NCI-H2171 treated with DMSO at 0.1 percent for 48 hours (cell line): Measurements from ENCODE around the gene EMC10.
"Not testable (repeated sequence)": the region's sequence is repeated elsewhere in the genome, so short reads cannot be mapped to it uniquely, and the experiment has no call there.

Experiments
- DNase-seq: peaks from one replicate; lab custom pipeline; 2025; lab: John Stamatoyannopoulos, UW

Gene EMC10

DNA sequence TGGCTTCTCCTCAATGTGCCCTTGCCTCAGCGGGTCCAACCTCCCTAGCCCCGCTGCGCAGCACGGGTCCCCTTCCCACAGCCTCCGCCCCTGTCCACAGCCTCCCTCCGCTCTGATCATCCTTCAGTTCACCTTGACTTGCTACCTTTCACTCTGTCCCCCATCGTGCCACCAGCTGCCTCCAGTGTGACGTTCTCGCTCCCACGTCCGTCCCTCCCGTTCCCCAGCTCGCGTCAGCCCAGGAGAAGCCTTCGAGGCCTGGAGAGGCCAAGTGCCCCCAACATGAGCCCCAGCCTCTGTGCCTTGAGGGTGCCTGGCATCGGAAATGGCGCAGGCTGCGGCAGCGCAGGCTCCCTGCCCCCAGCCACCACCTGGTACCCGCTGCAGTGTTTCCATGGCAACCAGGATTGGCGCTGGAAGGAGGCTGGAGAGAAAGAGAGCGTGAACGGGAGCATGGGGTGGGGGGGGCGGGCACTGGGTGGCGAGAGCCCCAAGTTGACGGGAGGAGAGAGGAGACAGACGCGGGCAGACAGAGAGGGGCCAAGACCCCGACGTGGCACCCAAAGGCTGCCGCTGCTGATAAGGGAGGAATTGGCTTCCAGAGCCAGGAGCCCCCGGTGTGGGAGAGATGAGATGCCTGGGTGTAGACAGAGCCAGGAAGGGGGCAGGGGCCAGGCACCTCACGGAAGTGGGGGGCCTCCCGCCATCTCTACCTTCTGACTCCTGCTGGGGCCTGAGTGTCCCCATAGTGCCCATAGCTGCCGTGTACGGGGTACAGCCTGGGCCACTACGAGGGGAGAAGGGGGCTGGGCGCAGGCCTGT, 38.2 kb downstream of the EMC10 start:
- DNase-seq = peak; percentile 81

DNA sequence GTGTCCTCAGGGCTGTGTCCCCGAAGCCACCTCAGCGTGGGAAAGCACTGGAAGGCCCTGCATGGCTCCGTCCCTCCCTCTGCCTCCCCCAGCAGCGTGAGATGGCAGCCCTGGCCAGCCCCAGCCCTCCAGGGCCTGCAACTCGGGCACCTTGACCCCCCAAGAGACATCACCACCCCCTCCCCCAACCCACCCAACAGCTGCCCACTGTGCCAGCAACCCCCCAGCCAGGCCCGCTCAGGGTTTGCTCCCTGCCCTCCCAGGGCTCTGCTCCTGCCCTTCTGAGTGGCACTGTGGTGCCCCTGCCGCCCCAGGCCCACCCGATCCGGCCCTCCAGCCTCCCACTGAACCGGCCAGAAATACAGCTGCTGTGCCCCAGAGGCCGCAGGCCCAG, 38.9 kb downstream of the EMC10 start:
- no peak for DNase-seq

DNA sequence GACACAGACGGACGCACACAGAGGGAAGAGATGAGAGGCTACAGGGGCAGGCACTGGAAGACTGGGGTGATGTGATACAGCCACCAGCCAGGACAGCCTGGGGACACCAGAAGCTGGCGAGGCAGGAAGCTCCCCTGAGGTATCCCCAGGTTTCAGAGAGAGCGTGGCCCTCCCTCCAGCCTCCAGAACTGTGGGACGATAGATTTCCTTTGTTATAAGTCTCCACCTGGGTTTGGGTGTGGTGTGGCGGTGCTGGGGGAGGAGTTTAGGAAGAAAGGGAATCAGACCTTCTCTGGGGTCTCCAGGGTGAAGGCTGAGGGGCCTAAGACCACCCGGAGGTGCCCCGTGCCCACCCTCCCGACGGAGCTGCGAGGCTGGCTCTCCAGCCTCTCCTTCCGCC, 40.1 kb downstream of the EMC10 start:
- DNase-seq = no peak

DNA sequence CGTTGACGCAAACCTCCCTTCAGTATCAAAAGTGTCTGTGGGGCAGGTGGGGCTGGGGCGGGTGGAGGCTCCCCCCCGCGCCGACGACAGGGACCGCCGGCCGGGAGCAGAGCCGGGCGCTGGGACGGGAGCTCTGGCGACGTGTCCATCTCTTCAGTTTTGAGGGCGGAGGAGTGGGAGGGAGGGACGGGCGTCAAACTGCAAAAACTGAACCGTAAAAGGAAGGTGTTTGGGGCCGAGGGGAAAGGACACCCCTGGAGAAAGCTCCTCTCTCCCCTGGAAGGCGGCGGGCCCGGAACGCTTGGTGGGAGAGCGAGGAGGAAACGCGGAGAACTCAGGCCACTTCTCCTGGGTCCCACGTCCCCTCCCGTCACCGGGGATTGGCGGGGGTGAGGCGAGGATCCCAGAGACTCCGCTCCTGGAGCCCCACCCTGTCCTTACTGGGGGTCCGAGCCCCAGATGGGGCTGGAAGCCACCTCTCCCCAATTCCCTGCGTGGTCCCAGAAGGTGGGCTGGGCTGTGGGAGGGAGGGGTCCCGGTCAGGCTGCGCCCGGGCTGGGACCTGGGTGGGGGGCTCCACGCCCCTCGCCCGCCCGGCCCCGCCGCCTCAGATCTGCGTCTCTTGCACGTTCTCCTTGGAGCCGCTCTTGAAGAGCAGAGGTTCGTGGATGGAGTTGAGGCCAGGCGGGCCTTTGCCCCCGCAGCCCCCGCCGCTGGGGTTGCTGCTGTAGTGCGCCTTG, 40.8 kb downstream of the EMC10 start:
- DNase-seq = no peak

DNA sequence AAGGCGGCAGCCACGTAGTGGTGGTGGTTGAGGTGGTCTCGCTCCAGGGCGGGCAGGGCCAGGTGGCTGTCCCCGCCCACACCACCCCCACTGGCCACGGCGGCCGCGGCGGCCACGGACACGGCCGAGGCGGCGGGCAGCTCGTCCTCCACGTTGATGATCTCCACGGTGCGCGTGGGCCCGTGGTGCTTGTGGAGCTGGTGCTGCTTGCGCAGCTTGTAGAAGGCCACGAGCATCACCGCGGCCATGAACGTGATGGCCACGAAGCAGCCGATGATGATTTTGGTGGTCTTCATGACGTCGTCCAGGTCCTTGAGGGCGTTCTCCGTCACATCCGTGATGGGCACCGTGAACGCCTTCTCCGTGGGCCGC, 41.4 kb downstream of the EMC10 start:
- DNase-seq = no peak

DNA sequence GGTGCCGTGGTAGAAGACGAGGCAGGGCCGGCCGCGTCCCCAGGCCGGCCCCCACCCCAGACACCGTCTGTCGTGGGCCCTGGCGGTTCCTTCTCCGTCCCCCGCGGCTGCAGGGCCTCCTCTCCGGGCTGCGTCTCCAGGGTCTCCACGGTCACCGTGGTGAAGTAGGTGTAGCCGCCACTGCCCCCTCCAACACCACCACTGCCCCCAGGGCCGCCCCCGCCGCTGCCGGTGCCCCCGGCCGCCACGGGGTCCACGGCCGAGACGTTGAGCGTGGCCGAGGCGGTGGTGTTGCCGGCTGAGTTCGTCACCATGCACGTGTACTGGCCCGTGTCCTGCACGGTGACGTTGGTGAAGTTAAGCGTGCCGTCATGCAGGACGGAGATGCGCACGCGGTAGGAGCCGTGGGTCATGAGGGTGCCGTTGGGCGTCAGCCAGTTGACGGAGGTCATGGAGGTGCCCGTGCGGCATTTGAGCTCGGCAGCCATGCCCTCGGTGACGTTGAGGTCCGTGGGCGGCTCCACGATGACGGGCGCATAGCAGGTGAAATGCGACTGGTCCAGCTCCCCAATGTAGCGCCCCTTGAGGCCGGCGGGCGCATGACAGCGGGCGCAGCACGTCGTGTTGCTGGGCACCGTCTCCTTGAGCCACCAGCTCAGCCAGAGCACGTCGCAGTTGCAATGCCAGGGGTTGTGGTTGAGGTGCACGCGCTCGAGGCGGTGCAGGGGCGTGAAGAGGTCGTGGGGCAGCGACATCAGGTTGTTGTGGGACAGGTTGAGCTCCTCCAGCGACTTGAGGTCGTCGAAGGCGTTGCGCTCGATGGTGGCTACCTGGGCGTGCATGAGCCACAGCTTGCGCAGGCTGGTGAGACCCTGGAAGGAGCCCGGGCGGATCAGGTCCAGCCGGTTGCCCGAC, 42.0 kb downstream of the EMC10 start:
- no peak for DNase-seq

DNA sequence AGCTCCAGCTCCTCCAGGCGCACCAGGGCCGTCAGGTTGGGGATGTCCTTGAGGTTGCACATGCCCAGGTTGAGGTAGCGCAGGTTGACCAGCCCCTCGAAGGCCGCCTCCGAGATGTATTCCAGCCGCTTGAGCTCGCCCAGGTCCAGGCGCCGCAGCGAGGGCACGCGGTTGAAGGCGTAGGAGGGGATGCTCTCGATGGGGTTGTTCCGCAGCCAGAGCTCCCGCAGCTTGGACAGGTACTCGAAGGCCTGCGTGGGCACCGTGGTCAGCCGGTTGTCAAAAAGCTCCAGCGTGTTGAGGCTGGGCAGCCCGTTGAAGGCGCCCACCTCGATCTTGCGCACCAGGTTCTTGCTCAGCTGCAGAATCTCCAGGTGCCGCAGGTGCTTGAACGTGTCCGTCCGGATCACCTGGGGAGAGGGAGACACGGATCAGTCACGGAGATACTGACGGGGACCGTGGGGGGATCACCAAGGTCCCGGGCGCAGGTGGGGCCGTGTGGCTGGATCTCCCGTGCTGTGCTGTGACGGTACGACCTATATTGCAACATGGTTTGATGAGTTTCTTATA, 42.8 kb downstream of the EMC10 start:
- DNase-seq = no peak

DNA sequence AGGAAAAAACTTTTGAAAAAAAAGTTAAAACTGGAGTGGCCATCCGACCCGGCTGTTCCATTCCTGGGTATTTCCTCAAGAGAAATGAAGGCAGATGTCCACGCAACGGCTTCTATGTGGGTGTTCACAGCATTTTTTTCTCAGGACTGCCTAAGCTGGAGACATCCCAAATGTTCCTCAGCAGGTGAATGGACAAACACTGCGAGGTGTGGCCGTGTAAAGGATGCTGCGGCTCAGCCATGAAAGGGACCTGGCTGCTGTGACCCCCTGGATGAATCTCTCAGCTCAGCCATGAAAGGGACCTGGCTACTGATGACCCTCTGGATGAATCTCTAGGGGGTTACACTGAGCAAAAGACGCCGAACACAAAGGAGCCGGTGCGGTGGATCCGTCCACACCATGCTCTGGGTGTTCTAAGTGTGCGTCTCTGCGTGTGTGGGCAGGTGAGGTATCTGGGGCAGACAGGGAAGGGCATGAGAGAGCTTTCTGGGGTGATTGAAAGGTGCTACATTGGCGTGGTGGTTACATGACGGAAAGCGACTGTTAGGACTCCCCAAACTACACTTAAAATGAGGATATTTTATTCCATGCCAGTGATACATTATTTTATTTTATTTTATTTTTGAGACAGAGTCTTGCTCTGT, 44.6 kb downstream of the EMC10 start:
- no peak for DNase-seq

DNA sequence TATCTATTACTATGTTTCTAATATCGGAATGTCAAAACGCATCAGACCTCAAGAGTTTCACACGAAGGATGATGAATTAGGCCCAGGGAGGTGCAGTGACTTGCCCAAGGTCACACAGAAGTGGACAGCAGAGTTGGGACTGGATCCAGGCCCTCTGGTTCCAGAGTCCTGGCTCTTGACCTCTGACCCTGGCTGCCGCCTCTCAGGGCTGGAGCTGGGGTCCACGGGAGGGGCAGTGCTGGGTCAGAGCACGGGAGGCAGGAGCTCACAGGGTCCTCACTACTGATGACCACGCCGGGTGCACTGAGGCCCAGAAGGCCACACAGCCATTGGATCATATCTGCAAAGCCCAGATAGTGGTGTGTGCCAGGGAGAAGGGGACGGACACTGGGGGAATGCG, 46.6 kb downstream of the EMC10 start:
- DNase-seq = no peak

DNA sequence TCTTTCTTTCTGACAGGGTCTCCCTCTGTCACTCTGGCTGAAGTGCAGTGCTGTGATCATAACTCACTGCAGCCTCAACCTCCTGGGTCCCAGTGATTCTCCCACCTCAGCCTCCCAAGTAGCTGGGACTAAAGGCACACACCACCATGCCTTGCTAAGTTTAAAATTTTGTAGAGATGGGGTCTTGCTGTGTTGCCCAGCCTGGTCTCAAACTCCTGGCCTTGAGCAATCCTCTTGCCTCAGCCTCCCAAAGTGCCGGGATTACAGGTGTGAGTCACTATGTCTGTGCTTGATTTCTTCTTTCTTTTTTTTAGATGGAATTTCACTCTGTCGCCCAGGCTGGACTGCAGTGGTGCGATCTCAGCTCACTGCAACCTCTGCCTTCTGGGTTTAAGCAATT, 51.7 kb downstream of the EMC10 start:
- not testable (repeated sequence) for DNase-seq

DNA sequence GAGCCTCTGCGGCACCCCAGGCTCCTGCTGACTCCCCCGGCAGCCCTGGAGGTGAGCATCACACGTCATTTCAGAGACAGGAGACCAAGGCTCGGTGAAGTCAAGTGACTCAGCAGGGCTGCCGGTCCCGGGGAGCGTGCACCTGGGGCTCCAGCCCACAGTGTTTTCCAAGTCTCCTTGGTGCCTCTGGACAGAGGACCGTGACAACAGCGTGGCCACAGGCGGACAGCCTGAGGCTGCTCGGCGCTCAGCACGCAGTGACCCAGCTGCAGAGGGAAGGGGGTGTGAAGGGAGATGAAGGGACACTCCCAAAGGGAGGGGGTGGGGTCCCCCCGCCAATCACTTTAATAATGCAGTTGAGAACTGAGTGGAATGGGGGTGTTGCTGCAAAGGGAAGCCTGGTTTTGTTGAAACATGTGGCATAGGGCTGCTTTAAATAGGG, 54.9 kb downstream of the EMC10 start:
- no peak for DNase-seq

DNA sequence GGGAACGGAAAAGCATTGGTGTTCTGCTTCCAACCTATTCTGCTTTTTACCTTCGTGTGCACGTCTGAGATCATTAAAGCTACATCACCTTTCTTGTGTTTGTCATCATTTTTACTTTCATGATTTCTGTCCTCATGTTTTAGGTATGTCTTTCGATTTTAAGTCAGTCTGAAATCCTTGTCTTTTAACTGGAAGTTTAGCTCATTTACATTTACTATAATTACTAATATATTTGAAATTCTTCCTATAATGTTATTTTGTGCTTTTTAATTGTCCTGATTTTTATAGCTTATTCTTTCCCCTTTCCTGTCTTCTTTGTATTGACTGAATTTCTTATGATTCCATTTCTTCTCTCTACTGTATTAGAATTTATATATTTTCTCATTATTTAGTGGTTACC, 56.6 kb downstream of the EMC10 start:
- DNase-seq = no peak

DNA sequence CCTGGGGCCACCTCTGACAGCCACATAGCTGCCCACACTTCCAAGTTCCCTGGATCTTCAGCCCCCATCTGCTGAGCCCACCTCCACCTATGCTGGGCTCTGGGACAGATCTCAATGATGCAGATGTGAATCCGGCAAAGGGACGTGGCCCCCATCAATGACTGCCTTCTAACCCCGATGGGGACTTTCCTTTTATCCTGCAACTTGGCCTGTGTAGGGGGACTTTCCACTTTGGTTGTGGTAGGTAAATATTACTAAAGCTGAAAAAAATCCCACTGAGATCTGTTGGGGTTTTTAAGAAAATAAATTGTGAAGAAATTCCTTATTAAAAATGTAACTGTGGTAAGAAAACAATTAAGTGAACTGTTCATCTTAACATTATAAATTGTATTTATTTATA, 58.2 kb downstream of the EMC10 start:
- no peak for DNase-seq

DNA sequence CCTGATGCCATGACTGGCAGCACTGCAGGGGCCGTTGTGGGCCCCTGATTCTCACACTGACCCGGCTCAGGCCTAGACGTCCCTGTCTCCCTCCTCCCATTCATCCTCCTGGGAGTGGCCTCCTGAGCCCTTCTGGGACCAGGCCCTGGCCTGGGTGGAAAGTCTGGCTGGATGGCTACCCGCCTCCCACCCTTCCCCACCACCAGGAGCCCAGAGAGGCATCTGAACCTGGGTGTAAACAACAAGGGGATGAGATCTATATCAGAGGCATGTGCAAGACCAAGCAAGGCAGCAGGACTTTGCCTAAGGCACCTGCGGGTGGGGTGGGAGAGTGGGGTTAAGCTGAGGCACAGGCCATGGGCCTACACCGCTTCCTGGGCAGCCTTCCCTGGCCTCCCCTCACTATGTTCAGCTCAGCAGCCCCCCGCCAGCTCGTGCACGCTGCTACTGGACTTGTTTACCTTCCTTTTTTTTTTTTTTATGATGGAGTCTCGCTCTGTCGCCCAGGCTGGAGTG, 59.4 kb downstream of the EMC10 start:
- no peak for DNase-seq

DNA sequence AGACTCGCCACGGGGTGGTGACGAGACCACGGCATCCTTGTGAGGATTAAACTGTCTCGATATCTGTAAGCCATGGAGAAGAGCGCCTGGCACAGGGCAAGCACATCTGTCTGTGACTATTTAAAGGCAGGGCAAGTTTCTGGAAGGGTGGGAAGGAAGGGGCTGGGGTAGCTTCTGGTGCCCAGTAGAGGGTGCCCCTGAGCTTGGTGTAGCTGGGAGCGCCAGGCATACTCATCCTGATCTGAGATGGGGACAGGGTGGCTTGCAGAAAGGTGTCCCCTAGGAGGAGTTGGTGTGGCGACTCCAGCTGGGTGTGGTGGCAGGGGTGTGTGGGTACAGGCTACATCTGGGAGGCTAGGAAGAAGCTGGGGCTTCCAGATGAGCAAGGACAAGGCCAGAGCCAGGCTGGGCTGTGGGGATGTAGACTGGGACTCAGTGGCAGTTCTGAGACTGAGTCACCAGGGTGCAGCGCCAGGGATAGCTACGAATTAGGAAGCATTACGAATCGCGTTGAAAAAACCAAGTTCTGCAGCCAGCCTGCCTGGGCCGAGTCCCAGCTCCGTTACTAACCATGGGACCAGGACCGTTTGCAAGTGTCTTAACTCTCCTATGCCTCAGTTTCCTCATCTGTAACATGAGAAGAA, 60.5 kb downstream of the EMC10 start:
- no peak for DNase-seq

DNA sequence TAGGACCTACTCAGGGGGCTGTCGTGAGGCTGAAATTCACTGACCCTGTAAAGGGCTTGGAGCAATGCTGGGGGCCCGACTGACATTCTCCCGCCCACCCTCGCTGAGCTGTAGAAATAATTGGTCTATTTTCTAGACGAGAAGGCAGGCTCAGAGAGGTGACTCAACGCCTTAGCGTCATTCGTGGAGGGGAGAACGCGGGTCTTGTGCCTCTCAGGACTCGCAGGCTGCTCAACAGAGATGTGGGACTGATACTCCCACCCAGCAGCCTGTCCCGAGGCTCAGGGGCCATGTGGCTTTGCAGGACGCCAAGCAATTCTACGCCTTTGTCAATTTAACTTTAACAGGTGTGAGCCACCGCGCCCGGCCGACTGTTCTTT, 61.0 kb downstream of the EMC10 start:
- DNase-seq = no peak

DNA sequence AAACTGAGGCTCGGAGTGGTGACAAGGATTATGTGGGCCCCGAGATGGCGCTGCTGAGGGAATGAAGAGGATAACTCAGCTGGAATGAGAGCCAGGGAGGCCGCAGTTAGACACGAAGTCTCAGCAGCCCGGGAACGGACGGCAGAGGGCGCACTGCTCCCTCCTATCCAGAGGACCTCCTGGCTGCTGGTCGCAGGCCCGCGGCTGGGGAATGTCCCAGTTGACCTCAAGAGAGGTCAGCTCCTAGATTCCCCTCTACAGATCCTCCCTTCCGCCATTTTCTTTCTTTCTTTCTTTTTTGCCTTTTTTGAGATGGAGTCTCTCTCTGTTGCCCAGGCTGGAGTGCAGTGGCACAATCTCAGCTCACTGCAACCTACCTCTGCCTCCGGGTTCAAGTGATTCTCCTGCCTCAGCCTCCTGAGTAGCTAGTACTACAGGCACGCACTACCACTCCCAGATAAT, 61.5 kb downstream of the EMC10 start:
- peak; percentile 66 for DNase-seq
